Activated T-cell treated with anti-CD3 and anti-CD28 coated beads, Interleukin-2, amount 50 U/mL, for 1 hour (primary cell): ENCODE results near the gene APLN.
A peak's percentile ranks its signal among the peaks of the same experiment; 100 is the strongest.

Experiments used
- DNase-seq: peaks from one replicate; pipeline ENCODE4 v3.0.0-alpha.2; 2020

Gene APLN

DNA sequence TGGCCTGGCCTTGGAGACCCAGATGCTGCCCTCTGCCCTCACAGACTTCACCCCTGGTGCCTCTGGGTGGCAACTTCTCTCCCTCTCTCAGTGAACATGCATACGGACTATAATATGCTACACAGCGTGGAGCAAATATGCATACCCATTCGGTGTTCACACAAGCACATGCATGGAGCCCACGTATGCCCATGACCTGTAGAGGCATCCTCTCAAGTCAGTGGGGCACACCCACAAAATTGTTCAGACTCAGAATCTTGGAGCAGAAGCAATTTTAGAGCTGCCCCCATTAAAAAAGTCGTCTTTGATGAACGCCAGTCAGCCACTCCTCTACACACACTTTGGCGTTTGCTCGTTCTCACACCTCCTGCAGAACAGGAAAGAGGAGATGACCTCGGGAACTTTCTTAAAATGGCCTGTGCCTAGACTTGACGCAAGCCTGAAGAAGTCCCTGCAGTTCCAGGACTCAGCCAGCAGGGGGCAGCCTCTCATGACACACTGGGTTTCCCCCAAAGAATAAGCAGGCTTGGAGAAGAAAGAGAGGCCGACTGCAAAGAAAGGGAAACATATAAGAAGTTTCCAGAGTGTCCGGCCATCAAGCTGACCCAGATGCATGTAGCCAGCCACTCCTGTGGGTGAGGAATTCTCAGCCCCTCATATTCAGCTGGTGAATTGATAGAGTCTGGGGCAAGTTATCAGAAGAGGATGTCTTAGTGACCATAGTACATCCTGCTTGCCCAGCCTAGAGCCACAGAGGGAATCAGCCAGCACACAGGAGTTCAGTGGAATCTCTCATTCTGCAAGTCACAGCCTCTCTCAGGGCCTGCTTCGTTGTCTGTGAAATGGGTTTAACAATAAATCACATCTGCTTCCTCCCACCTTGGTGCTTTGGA lies 17.3 kb downstream of the APLN start:
- DNase-seq: peak; percentile 79

DNA sequence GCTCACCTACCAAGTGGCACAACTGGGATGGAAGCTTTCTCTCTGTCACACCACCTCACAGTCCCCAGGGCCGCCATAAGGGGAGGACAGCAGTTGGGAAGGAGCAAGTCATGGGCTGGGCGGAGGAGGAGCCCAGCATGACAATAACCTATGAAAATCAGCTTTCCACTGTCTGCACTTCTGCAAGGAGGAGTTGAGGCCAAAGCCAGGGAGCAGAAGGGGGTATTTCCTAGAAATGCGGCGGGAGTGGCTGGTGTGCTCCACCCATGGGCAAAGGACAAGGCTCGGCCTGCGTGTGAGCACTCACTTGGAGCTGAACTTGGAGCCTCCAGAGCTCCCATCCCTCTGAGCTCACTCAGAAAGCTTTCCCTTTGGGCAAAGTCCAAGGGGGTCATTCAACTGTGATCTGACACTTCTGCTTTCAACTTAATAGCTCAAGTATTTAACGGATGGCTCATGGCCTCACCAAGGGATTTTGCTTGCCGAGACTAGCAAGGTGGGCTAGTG lies 18.5 kb downstream of the APLN start:
- DNase-seq: no peak

GRCh38 chrX:129634541-129634940 lies 20.2 kb downstream of the APLN start:
- no peak for DNase-seq

GRCh38 chrX:129632443-129632842 lies 22.3 kb downstream of the APLN start:
- DNase-seq: no peak

DNA sequence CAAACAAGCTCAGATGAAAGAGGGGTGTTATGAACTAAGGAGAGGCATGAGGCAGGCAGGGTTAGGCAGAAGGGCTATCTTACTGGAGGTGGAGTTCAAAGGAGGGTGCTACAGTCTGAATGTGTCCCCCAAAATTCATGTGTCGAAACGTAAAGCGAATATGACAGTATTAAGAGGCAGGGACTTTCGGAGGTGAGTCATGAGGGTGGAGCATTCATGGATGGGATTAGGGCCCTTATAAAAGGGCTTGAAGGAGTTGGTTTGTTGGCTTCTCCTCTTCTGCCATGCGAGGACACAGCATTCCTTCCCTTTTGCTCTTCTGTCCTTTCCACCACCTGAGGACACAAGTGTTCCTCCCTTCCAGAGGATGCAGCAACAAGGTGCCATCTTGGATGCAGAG lies 22.9 kb downstream of the APLN start:
- no peak for DNase-seq

DNA sequence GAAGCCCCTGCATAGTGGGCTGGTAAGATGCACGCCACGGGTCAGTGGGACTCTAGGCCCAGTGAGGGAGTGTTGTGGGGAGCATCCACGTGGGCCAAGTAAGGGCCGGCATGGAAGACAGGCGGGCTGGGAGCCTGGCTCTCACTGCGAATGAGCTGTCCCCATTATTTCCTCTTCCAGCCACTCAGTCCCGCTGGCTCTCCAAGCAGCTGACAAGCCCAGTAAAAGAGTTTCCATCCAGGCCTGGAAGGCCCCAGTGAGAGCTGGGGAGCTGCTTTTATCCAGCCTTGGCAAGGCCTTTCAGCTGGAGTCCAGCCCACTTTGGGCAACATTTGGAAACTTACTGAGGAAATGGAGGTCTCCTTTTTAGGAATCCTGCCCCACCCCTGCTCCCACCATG lies 24.9 kb downstream of the APLN start:
- no peak for DNase-seq

DNA sequence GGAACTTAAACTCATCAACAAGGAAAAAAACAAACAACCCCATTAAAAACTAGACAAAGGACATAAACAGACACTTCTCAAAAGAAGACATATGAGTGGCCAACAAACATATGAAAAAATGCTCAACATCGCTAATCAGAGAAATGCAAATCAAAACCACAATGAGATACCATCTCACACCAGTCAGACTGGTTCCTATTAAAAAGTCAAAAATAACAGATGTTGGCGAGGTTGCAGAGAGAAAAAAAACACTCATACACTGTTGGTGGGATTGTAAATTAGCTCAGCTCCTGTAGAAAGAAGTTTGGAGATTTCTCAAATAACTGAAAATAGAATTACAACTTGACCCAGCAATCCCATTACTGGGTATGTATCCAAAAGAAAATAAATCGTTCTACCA lies 28.7 kb downstream of the APLN start:
- no peak for DNase-seq

GRCh38 chrX:129622757-129623301 lies 31.9 kb downstream of the APLN start:
- DNase-seq: no peak

DNA sequence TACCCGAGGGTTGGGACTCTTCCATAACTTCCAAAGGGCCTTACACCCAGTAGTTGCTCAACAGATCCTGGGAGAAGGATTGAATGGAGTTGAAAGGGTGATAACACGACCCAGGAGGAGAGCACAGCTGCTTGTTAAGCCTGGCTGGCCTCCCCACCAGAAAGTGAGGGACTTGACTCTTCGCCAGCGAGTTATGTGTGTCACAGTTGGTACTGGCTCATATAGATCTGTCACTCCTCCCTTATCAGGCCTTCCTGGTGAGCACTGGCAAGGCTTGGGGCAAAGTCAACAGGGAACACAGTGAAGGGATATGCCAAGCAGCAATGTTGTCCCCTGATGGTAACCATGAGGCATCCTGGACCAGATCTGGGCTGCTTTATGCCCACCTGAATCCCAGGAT lies 35.8 kb downstream of the APLN start:
- DNase-seq: no peak

DNA sequence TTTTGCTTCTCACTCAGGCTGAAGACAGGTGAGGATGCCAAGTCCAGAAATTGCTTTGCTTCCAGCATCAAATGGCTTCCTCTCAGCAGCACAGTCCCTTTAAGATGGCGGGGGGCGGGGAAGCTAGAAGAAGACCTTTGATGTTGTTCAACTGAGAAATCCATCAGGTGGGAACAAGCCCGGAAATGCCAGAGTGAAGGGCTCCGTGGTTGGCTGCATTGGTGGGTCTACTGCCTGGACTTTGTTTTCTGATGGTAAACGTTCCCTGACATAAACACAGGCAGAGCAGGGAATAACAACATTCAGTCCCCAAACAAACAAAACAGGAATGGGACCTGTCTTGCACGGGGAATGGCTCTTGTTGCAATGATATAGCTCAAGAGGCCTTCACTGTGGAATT lies 37.3 kb downstream of the APLN start:
- DNase-seq: no peak

DNA sequence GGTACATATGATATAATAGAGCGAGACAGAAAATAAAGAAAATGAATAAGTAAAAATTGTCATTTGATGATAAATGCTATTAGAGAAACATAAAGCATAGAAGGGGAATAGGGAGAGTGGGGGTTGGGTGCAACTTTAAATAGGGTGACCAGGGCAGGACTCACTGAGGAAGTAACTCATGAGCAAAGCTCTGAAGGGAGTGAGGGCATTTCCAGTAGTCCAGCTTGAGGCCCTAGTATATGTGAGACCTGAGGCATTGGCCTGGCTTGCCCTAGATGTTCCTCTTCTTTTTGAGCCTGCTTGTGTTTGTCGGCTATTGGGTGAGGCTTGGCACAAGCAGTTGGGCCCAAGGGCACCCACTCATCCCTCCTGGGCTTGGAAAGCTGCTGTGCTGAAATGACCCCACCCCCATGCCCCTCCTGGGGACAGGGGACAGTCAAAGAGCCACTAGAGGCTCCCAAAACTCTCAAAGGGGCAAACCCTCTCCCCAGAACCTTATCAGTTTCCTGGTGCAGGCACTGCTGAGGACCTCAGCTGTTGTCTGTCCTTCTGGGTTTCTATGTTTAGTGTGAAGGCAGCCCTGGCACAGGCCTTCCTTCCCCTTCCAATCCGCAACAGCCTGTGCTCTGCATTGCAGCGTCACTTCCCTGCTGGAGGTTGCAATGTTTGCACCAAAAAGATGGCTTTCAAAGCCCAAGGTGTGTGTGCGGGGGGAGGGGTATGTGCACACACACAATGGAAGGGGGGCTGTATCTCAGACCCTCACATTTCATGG lies 40.1 kb downstream of the APLN start:
- DNase-seq: no peak

GRCh38 chrX:129613596-129613995 lies 41.2 kb downstream of the APLN start:
- no peak for DNase-seq

DNA sequence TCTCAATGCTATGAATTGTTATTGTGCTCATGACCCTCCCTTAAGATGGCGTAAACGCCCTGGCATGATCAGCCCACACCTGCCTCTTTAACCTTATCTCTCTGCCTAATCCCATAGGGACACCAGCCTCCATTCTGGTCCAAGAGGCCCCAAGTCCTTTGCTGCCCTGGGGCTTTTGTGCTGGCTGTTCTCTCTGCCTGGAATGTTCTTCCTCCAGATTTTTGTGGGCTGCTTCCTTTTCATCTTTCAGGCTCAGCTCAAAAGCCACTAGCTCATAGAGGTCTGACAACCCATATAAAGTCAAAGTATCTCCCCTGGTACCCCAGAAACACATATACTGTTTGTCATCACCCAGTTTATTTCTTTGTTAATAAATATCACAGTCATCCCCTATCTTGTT lies 42.4 kb downstream of the APLN start:
- no peak for DNase-seq

GRCh38 chrX:129609395-129609794 lies 45.4 kb downstream of the APLN start:
- DNase-seq: no peak

DNA sequence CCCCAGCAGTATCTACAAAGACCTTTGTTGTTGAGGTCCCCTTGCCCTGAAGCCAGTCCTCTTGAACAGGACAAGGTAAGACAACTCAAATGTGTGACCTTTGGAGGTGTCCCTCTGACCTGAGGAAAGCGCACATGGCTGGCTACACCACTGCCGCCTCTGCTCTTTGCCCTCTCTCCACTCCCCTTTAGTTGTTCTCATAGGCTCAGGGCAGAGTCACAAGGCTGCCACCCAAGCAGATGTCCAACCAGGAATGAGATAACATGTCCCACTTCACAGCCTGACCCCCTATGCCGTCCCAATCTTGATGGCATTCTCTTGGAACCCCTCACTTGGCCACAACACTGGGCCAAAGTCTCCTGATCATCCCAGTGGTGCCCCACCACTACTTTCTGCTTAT lies 46.3 kb downstream of the APLN start:
- DNase-seq: no peak

DNA sequence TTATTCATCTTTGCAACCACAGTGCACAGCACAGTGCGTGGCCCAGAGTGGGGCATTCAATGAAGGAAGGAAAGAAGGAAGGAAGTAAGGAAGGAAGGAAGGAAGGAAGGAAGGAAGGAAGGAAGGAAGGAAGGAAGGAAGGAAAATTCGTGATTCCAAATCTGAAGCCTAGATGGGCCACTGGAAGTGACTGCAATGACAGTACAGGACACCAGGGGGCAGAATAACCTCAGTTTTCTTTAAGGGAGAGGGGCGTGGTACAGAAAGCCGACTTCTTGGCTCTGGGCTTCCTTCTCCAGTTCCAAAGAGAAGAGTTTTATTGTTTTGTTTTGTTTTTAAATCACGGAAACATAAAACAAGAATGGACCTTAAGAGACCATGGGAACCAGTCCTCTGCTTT lies 47.8 kb downstream of the APLN start:
- DNase-seq: peak; percentile 40

DNA sequence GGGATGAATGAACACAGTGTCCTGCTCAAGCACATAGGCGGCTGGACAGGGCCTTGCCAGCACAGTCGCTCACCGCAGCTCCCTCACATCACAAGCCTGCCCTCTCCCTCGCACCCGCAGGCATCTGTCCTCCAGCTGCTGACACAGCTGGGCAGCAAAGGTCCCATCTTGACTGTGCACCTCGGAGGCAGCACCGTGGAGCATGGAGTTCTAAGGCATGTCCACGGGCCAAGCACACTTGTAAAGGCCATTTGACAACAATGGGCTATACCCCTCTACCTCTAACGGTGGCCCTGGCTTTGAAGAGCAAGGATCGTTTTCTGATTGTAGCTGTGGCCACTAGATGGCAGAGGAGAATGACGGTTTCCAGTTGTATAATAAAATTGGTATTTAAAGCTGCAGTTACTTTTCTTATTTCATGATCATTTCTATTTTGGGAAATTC lies 53.8 kb downstream of the APLN start:
- no peak for DNase-seq

DNA sequence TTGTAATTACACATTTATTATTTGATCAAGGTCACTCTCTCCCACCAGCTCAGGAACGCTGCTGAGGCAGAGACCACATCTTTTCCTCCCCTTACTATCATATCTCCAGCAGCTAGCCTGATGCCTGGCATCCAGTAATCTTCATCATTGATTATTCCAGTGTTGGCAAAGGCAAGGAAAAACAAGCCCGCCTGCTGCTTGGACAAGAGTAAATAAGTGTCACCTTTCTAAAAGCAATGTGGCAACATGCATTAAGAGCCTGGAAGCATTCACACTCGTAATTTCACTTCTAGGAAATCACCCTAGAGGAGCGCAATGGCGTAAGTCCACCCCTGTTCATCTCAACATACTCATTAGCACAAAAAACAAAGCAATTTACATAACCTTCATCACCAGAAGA lies 54.8 kb downstream of the APLN start:
- DNase-seq: no peak

DNA sequence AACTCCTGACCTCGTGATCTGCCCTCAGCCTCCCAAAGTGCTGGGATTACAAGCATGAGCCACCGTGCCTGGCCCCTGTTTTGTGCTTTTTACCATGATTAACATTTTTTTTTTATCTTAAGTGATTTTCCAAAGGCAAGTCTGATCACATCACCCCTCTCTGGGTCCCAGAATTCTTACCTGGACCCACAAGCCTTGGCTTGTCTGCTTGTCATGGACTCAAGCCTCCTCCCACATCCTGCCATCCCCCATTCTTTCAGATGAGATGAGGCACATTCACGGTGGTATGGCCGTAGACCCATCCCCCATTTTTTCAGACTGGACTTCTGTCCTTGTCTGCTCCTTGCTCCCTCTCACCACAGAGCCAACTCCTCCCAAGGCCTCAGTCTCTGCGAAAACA lies 55.3 kb downstream of the APLN start:
- DNase-seq: no peak

- no peak for DNase-seq
Measured at GRCh38 chrX:129597905-129598304, 56.9 kb downstream of the APLN start.

- DNase-seq: no peak
Measured at GRCh38 chrX:129596077-129596476, 58.7 kb downstream of the APLN start.
